Sigmoid colon (tissue), 4 donors: ENCODE data around the gene CEP162.

Source experiments
- EP300 ChIP-seq, 4 donors: sonication (generic); formaldehyde crosslinking; IDR thresholded peaks; one replicate each; pipeline ENCODE4 v1.6.1; 2017; ENCODE audit warnings: antibody characterized with exemption in 4 of 4
- TF ChIP-seq, protein P1 (sequence below), 4 experiments: fragments of 450-650 bp in 3 of 4; fragments of 200-600 bp in 1 of 4; IDR thresholded peaks; one replicate each; pipeline ENCODE4 v1.5.1; 2016 to 2019; ENCODE audit warnings: antibody characterized with exemption in 4 of 4, mild to moderate bottlenecking in 3 of 4, moderate library complexity in 2 of 4

- TF ChIP-seq, protein P1, sequence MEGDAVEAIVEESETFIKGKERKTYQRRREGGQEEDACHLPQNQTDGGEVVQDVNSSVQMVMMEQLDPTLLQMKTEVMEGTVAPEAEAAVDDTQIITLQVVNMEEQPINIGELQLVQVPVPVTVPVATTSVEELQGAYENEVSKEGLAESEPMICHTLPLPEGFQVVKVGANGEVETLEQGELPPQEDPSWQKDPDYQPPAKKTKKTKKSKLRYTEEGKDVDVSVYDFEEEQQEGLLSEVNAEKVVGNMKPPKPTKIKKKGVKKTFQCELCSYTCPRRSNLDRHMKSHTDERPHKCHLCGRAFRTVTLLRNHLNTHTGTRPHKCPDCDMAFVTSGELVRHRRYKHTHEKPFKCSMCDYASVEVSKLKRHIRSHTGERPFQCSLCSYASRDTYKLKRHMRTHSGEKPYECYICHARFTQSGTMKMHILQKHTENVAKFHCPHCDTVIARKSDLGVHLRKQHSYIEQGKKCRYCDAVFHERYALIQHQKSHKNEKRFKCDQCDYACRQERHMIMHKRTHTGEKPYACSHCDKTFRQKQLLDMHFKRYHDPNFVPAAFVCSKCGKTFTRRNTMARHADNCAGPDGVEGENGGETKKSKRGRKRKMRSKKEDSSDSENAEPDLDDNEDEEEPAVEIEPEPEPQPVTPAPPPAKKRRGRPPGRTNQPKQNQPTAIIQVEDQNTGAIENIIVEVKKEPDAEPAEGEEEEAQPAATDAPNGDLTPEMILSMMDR (IDR thresholded peaks at IDR 0.05): no peak
- no peak for TF ChIP-seq EP300 (IDR thresholded peaks at IDR 0.05)
These were observed 133.7 kb downstream of the CEP162 start for GRCh38 chr6:84093441-84094435.
